Tibial nerve (tissue), 4 donors: ENCODE data around the gene AP3M1.
A peak's percentile ranks its signal among the peaks of the same experiment; 100 is the strongest.

Source experiments
- CTCF ChIP-seq, 5 experiments: fragments of 200-600 bp in 3 of 5; fragments of 450-650 bp in 2 of 5; sonication (generic) in 3 of 5; IDR thresholded peaks; one replicate each; pipeline ENCODE4 v1.5.1; 2016 to 2019; ENCODE audit warnings: antibody characterized with exemption in 5 of 5, mild to moderate bottlenecking in 3 of 5, moderate library complexity in 2 of 5
- EP300 ChIP-seq, 2 donors: sonication (generic); formaldehyde crosslinking; IDR thresholded peaks; one replicate each; pipeline ENCODE4 v1.6.1; 2017; ENCODE audit warnings: antibody characterized with exemption in 2 of 2, mild to moderate bottlenecking in 1 of 2
- POLR2A ChIP-seq, 2 donors: fragments of 450-650 bp; IDR thresholded peaks; one replicate each; pipeline ENCODE4 v1.6.1; 2017; ENCODE audit warnings: antibody characterized with exemption in 2 of 2, mild to moderate bottlenecking in 2 of 2, moderate library complexity in 2 of 2

GRCh38 chr10:74103560-74104258, 46.9 kb downstream of the AP3M1 start:
- TF ChIP-seq EP300 (IDR thresholded peaks at IDR 0.05) (no peak), CTCF (IDR thresholded peaks at IDR 0.05) (peak in 1 of 5 experiments; percentile 20), POLR2A (IDR thresholded peaks at IDR 0.05) (no peak)
